GM12892 (cell line): ENCODE results near the gene DENND1A.

Experiments
- POLR2A ChIP-seq: IDR thresholded peaks from 2 replicates; pipeline ENCODE4 v1.6.1; 2011; ENCODE audit warnings: low read depth, low read length, control low read depth
- POLR2AphosphoS5 ChIP-seq: IDR thresholded peaks from 2 replicates; pipeline ENCODE4 v1.6.1; 2011; ENCODE audit warnings: low read depth, low read length, control low read depth
- TAF1 ChIP-seq: IDR thresholded peaks from 2 replicates; pipeline ENCODE4 v1.6.1; 2011; ENCODE audit warnings: low read depth, mild to moderate bottlenecking, control low read depth, low read length, borderline replicate concordance

GRCh38 chr9:123718188-123718587 lies 211.7 kb downstream of the DENND1A start:
- TF ChIP-seq TAF1 (no peak), POLR2A (no peak), POLR2AphosphoS5 (no peak)
